Astrocyte (in vitro differentiated cells and primary cell): Measurements from ENCODE around the gene GRK5.

Source experiments
- CTCF ChIP-seq: IDR thresholded peaks from 2 replicates; pipeline ENCODE4 v1.5.1; 2011; ENCODE audit warnings: low read depth, mild to moderate bottlenecking, inconsistent platforms, low read length, moderate library complexity; ENCODE audit not compliant: insufficient read depth
- EZH2 ChIP-seq: IDR thresholded peaks from 2 replicates; pipeline ENCODE4 v1.6.1; 2012; ENCODE audit warnings: mild to moderate bottlenecking, low read length, inconsistent platforms; ENCODE audit not compliant: insufficient read depth

GRCh38 chr10:119386666-119387065, 179.3 kb downstream of the GRK5 start:
- TF ChIP-seq CTCF (no peak), EZH2 (no peak)
